Liver (tissue), 3 donors: ENCODE measurements around the gene FZD7.

ENCODE experiments used
- JUND ChIP-seq, 2 donors: IDR thresholded peaks; 2 replicates each; pipeline ENCODE4 v1.6.1; 2016; ENCODE audit warnings: antibody characterized with exemption in 2 of 2
- TF ChIP-seq, protein P1 (sequence below): fragments of 150-350 bp; IDR thresholded peaks from 2 replicates; pipeline ENCODE4 v1.5.1; 2017; ENCODE audit warnings: improper control_type of control experiment, low read depth, low read length; ENCODE audit not compliant: missing input control
- TF ChIP-seq, protein P2 (sequence below): IDR thresholded peaks from 2 replicates; pipeline ENCODE4 v1.6.1; 2016; ENCODE audit warnings: antibody characterized with exemption
- donor health status: healthy.
- donor health status: healthy.

DNA sequence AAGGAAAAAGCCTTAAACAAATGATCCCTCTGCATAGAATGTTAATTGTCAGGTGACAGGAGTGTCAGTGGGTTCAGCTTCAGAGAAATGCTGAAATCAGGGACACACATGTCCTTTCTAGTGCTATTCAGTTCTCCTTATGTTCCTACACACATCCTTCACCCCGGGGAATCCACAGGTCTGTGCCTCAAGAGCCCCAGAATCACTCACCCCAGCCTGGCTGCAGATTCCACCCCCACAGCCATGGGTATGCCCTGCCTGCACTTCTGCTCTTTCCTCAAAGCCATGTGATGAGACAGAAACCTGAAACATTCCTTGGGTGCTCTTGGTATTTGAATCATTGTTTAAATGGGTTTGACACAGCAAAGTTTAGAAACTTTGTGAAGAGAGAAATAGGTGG, 27.4 kb upstream of the FZD7 start:
- TF ChIP-seq, protein P1, sequence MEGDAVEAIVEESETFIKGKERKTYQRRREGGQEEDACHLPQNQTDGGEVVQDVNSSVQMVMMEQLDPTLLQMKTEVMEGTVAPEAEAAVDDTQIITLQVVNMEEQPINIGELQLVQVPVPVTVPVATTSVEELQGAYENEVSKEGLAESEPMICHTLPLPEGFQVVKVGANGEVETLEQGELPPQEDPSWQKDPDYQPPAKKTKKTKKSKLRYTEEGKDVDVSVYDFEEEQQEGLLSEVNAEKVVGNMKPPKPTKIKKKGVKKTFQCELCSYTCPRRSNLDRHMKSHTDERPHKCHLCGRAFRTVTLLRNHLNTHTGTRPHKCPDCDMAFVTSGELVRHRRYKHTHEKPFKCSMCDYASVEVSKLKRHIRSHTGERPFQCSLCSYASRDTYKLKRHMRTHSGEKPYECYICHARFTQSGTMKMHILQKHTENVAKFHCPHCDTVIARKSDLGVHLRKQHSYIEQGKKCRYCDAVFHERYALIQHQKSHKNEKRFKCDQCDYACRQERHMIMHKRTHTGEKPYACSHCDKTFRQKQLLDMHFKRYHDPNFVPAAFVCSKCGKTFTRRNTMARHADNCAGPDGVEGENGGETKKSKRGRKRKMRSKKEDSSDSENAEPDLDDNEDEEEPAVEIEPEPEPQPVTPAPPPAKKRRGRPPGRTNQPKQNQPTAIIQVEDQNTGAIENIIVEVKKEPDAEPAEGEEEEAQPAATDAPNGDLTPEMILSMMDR = no peak
- TF ChIP-seq JUND (IDR thresholded peaks at IDR 0.05) = no peak
- TF ChIP-seq, protein P2, sequence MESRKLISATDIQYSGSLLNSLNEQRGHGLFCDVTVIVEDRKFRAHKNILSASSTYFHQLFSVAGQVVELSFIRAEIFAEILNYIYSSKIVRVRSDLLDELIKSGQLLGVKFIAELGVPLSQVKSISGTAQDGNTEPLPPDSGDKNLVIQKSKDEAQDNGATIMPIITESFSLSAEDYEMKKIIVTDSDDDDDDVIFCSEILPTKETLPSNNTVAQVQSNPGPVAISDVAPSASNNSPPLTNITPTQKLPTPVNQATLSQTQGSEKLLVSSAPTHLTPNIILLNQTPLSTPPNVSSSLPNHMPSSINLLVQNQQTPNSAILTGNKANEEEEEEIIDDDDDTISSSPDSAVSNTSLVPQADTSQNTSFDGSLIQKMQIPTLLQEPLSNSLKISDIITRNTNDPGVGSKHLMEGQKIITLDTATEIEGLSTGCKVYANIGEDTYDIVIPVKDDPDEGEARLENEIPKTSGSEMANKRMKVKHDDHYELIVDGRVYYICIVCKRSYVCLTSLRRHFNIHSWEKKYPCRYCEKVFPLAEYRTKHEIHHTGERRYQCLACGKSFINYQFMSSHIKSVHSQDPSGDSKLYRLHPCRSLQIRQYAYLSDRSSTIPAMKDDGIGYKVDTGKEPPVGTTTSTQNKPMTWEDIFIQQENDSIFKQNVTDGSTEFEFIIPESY = no peak
